H1 (cell line): Measurements from ENCODE around the gene SUSD5. TPM values are rescaled to one million over a fixed set of nuclear protein-coding genes. Genes with fewer than 3 reads are reported as not detected.

ENCODE experiments used
- CTCF ChIA-PET: fragments of 300-600 bp; sonication (Branson Sonifier 250); formaldehyde crosslinking; loops from one replicate; lab custom pipeline; 2021; ENCODE audit not compliant: partially characterized antibody; lab: Charles Lee
- POLR2A ChIA-PET: fragments of 300-600 bp; sonication (Branson Sonifier 250); formaldehyde crosslinking; loops from one replicate; lab custom pipeline; 2021; ENCODE audit warnings: inconsistent platforms; ENCODE audit not compliant: partially characterized antibody; lab: Charles Lee
- DNase-seq, 2 experiments: peaks; one replicate each; pipeline versions ENCODE4 v3.0.0 to v3.0.0-alpha.2; 2010 to 2022; ENCODE audit warnings: low spot score in 2 of 2, low read depth in 1 of 2, mixed read lengths in 1 of 2
- FAIRE-seq: peaks from 2 replicates; lab custom pipeline; 2011; peaks lifted over from hg19 to GRCh38; lab: Jason Lieb, UNC
- H2AFZ ChIP-seq: 2 replicates; pipeline ENCODE4 v1.8.1; 2012; ENCODE audit warnings: low read length, inconsistent platforms
- H2AK5ac ChIP-seq: 2 replicates; pipeline ENCODE4 v1.6.1; 2013; ENCODE audit warnings: low read depth, low read length
- H2BK120ac ChIP-seq: replicated peaks from 2 replicates; pipeline ENCODE3; 2013; ENCODE audit warnings: low read depth, low read length, inconsistent platforms
- H2BK12ac ChIP-seq: 2 replicates; pipeline ENCODE4 v1.6.1; 2013; ENCODE audit warnings: low read depth, low read length
- H2BK15ac ChIP-seq: 2 replicates; pipeline ENCODE4 v1.6.1; 2013; ENCODE audit warnings: low read length
- H2BK20ac ChIP-seq: 2 replicates; pipeline ENCODE4 v1.6.1; 2013; ENCODE audit warnings: low read length
- H2BK5ac ChIP-seq: 2 replicates; pipeline ENCODE4 v1.6.1; 2013; ENCODE audit warnings: low read depth, low read length
- H3K14ac ChIP-seq: 2 replicates; pipeline ENCODE4 v1.6.1; 2013; ENCODE audit warnings: inconsistent platforms; ENCODE audit not compliant: insufficient read length
- H3K18ac ChIP-seq: 2 replicates; pipeline ENCODE4 v1.6.1; 2013; ENCODE audit warnings: low read length; ENCODE audit errors: extremely low read depth
- H3K23ac ChIP-seq: 2 replicates; pipeline ENCODE4 v1.6.1; 2013; ENCODE audit warnings: inconsistent platforms; ENCODE audit not compliant: insufficient read length
- H3K23me2 ChIP-seq: 2 replicates; pipeline ENCODE4 v1.6.1; 2013; ENCODE audit warnings: low read depth, low read length
- H3K27ac ChIP-seq: 2 replicates; pipeline ENCODE4 v1.6.1; 2011; ENCODE audit warnings: low read depth, low read length, inconsistent platforms
- H3K27me3 ChIP-seq, 4 experiments: replicated peaks in 1 of 4; 1 replicate in 1 of 4; 2 replicates in 3 of 4; pipeline versions ENCODE4 v1.6.1 to v1.8.1; 2011 to 2013; ENCODE audit warnings: low read length in 3 of 4, mild to moderate bottlenecking in 3 of 4, inconsistent platforms in 2 of 4, mixed read lengths in 2 of 4, moderate library complexity in 1 of 4; ENCODE audit not compliant: control insufficient read depth in 3 of 4, insufficient read depth in 3 of 4; ENCODE audit errors: extremely low read depth in 1 of 4
- H3K36me3 ChIP-seq, 4 experiments: 2 replicates each; pipeline versions ENCODE4 v1.6.1 to v1.8.1; 2011 to 2013; ENCODE audit warnings: mild to moderate bottlenecking in 4 of 4, low read length in 3 of 4, moderate library complexity in 2 of 4, control low read depth in 1 of 4, inconsistent platforms in 1 of 4; ENCODE audit not compliant: insufficient read depth in 4 of 4, control insufficient read depth in 2 of 4
- H3K4ac ChIP-seq: replicated peaks from 2 replicates; pipeline ENCODE3; 2013; ENCODE audit warnings: low read length, low read depth, mixed read lengths, inconsistent platforms; ENCODE audit not compliant: insufficient read length
- H3K4me1 ChIP-seq, 4 experiments: replicated peaks in 1 of 4; 1 replicate in 1 of 4; 2 replicates in 3 of 4; pipeline versions ENCODE4 v1.6.1 to v1.8.1; 2011 to 2013; ENCODE audit warnings: low read length in 3 of 4, inconsistent platforms in 2 of 4, mixed read lengths in 1 of 4; ENCODE audit not compliant: insufficient read depth in 4 of 4, control insufficient read depth in 3 of 4
- H3K4me2 ChIP-seq, 2 experiments: 2 replicates each; pipeline versions ENCODE4 v1.6.1 to v1.8.1; 2011 to 2013; ENCODE audit warnings: low read depth in 2 of 2, low read length in 2 of 2, control low read depth in 1 of 2, inconsistent platforms in 1 of 2, mild to moderate bottlenecking in 1 of 2; ENCODE audit not compliant: insufficient read depth in 1 of 2
- H3K4me3 ChIP-seq, 4 experiments: fragments of 200-600, 300-600 bp in 1 of 4; sonication (generic), shearing (Covaris generic), sonication (Bioruptor Twin) in 1 of 4; 2 replicates each; pipeline versions ENCODE4 v1.5.1 to v1.8.1; 2011 to 2016; ENCODE audit warnings: low read length in 4 of 4, low read depth in 3 of 4, control low read depth in 2 of 4, inconsistent platforms in 2 of 4, mild to moderate bottlenecking in 2 of 4, mixed read lengths in 1 of 4, moderate library complexity in 1 of 4; ENCODE audit not compliant: insufficient read depth in 2 of 4; ENCODE audit errors: extremely low read depth in 1 of 4
- H3K56ac ChIP-seq: replicated peaks from 2 replicates; pipeline ENCODE3; 2013; ENCODE audit warnings: low read depth, mild to moderate bottlenecking, mixed read lengths, low read length, inconsistent platforms; ENCODE audit not compliant: insufficient read length
- H3K79me1 ChIP-seq: 2 replicates; pipeline ENCODE4 v1.6.1; 2013; ENCODE audit warnings: low read depth, low read length, control low read depth
- H3K79me2 ChIP-seq, 2 experiments: 2 replicates each; pipeline versions ENCODE4 v1.6.1 to v1.8.1; 2012 to 2013; ENCODE audit warnings: low read length in 2 of 2, mild to moderate bottlenecking in 2 of 2, inconsistent platforms in 1 of 2; ENCODE audit not compliant: insufficient read depth in 2 of 2, control insufficient read depth in 1 of 2
- H3K9ac ChIP-seq, 4 experiments: replicated peaks in 1 of 4; 1 replicate in 1 of 4; 2 replicates in 3 of 4; pipeline versions ENCODE4 v1.6.1 to v1.8.1; 2011 to 2013; ENCODE audit warnings: low read depth in 3 of 4, low read length in 3 of 4, control low read depth in 2 of 4, mild to moderate bottlenecking in 2 of 4, moderate library complexity in 2 of 4, inconsistent platforms in 1 of 4; ENCODE audit errors: extremely low read depth in 1 of 4
- H3K9me3 ChIP-seq, 2 experiments: 2 replicates each; pipeline versions ENCODE4 v1.6.1 to v1.8.1; 2012 to 2013; ENCODE audit warnings: mild to moderate bottlenecking in 2 of 2, moderate library complexity in 2 of 2, control low read depth in 1 of 2, inconsistent platforms in 1 of 2, low read depth in 1 of 2, low read length in 1 of 2, mixed read lengths in 1 of 2; ENCODE audit not compliant: insufficient read depth in 2 of 2
- H4K20me1 ChIP-seq, 2 experiments: replicated peaks in 1 of 2; 2 replicates each; pipeline versions ENCODE3 to v1.8.1; 2011 to 2013; ENCODE audit warnings: inconsistent platforms in 2 of 2, low read length in 2 of 2, mild to moderate bottlenecking in 1 of 2; ENCODE audit not compliant: insufficient read depth in 2 of 2, control insufficient read depth in 1 of 2
- H4K5ac ChIP-seq: 2 replicates; pipeline ENCODE4 v1.6.1; 2013; ENCODE audit warnings: low read length, low read depth, mixed read lengths, inconsistent platforms; ENCODE audit not compliant: insufficient read length
- H4K8ac ChIP-seq: 2 replicates; pipeline ENCODE4 v1.8.0; 2013; ENCODE audit warnings: mild to moderate bottlenecking, moderate library complexity, low read length, inconsistent platforms; ENCODE audit not compliant: insufficient read depth; ENCODE audit errors: extremely low read depth
- H4K91ac ChIP-seq: replicated peaks from 2 replicates; pipeline ENCODE3; 2013; ENCODE audit warnings: low read length, mixed read lengths, inconsistent platforms; ENCODE audit not compliant: insufficient read length
- HDAC6 ChIP-seq: IDR thresholded peaks from one replicate; pipeline ENCODE4 v1.7.1; 2012; ENCODE audit warnings: low read depth, mild to moderate bottlenecking, inconsistent platforms, low read length, moderate library complexity
- NANOG ChIP-seq: IDR thresholded peaks from 2 replicates; pipeline ENCODE4 v1.6.1; 2011; ENCODE audit warnings: low read length, low read depth, mild to moderate bottlenecking, inconsistent platforms; ENCODE audit not compliant: insufficient read depth, poor library complexity, severe bottlenecking
- POLR2A ChIP-seq, 2 experiments: IDR thresholded peaks; 1 replicate in 1 of 2; 2 replicates in 1 of 2; pipeline ENCODE4 v1.6.1; 2011; ENCODE audit warnings: low read depth in 2 of 2, low read length in 2 of 2, mild to moderate bottlenecking in 2 of 2; ENCODE audit errors: control extremely low read depth in 1 of 2
- SIN3A ChIP-seq, 2 experiments: IDR thresholded peaks in 1 of 2; conservative IDR thresholded peaks in 1 of 2; 2 replicates each; pipeline ENCODE4 v1.6.1; 2011 to 2012; ENCODE audit warnings: low read length in 2 of 2, improper control_type of control experiment in 1 of 2, low read depth in 1 of 2, mild to moderate bottlenecking in 1 of 2
- SIRT6 ChIP-seq: IDR thresholded peaks from one replicate; pipeline ENCODE4 v1.7.1; 2012; ENCODE audit warnings: low read length, inconsistent platforms
- TAF1 ChIP-seq: IDR thresholded peaks from 2 replicates; pipeline ENCODE4 v1.6.1; 2011; ENCODE audit warnings: mild to moderate bottlenecking, low read depth, low read length
- TAF7 ChIP-seq: optimal IDR thresholded peaks from 2 replicates; pipeline ENCODE3; 2011; ENCODE audit warnings: low read depth, mild to moderate bottlenecking, inconsistent platforms, low read length, moderate library complexity, borderline replicate concordance
- WGBS, 2 experiments: shearing (Covaris generic) in 1 of 2; methylation state at CpG; one replicate each; pipeline versions ENCODE4 v1.1.6 to v1.1.7; 2013 to 2015; ENCODE audit warnings: low lambda C conversion rate in 2 of 2, mixed read lengths in 2 of 2, inconsistent platforms in 1 of 2, low coverage in 1 of 2, missing lambda C conversion rate in 1 of 2; ENCODE audit not compliant: insufficient replicate concordance in 2 of 2, insufficient coverage in 1 of 2, insufficient read length in 1 of 2; ENCODE audit errors: extremely low coverage in 1 of 2, missing lambda C conversion rate in 1 of 2; 5-methylcytosine and 5-hydroxymethylcytosine counted together
- long read RNA-seq, 2 experiments: library from RNA in 1 of 2; library from capped mRNA in 1 of 2; stranded (forward); transcript quantifications; one replicate each; pipeline ENCODE4 v2.0.0, GENCODE V29; 2021; ENCODE audit warnings: inconsistent platforms in 1 of 2
- polyA minus RNA-seq, 3 experiments: library from RNA; depleted of rRNA, polyadenylated mRNA; stranded (reverse); fragments of >200 nt; gene quantifications; 1 replicate in 2 of 3; 2 replicates in 1 of 3; pipeline ENCODE4 v1.2.3, GENCODE V29; 2011
- polyA plus RNA-seq, 7 experiments: library from polyadenylated mRNA; depleted of rRNA in 3 of 7; stranded (reverse) in 5 of 7; unstranded in 2 of 7; fragments of >200 nt in 5 of 7; fragments of 200-250 nt in 2 of 7; gene quantifications; 1 replicate in 5 of 7; 2 replicates in 1 of 7; 4 replicates in 1 of 7; pipeline versions ENCODE4 v1.2.1 to v1.2.3, GENCODE V29; 2011 to 2013; ENCODE audit warnings: missing spikeins in 2 of 7, mixed read lengths in 2 of 7
- total RNA-seq: library from RNA; stranded (reverse); fragmentation: NEBNext Ultra II Directional; extraction: Animal tissue kit (Norgen Biotek cat#: 25700); gene quantifications from 2 replicates; pipeline ENCODE4 v1.2.1, GENCODE V29; 2021
- TF ChIP-seq, protein P1 (sequence below): IDR thresholded peaks from 2 replicates; pipeline ENCODE4 v1.6.1; 2011; ENCODE audit warnings: low read length, improper control_type of control experiment

SUSD5 gene
- total RNA-seq (3.3 and 3.9 TPM in 2 replicates), polyA plus RNA-seq (2011; rRNA removed) (0.92 and 1.5 TPM in 2 replicates), polyA minus RNA-seq (2011; rRNA and poly(A)+ RNA removed) (1.8 and 2.1 TPM in 2 replicates)
- polyA plus RNA-seq (2011; cell fraction: cytosol; rRNA removed) = 1.0 TPM
- polyA plus RNA-seq (2011; cell fraction: nucleus; rRNA removed) = 1.1 TPM
- 2.2 to 3.1 TPM (median 2.3 TPM) in 4 replicates for polyA plus RNA-seq (2012, experiment 1 of 2)
- 0.72 TPM for polyA plus RNA-seq (2012, experiment 2 of 2)
- polyA plus RNA-seq (2013, experiment 1 of 2) = 4.2 TPM
- 4.4 TPM for polyA plus RNA-seq (2013, experiment 2 of 2)
- polyA minus RNA-seq (2011; cell fraction: cytosol; rRNA and poly(A)+ RNA removed) = 2.5 TPM
- polyA minus RNA-seq (2011; cell fraction: nucleus; rRNA and poly(A)+ RNA removed) = 2.0 TPM
- long read RNA-seq, experiment 1, partial matches to known transcripts = 0 of 4 reads
- long read RNA-seq, experiment 1, other reads (novel, unspliced or antisense) = 4 of 4 reads
- long read RNA-seq, experiment 2 = 0 reads

DNA sequence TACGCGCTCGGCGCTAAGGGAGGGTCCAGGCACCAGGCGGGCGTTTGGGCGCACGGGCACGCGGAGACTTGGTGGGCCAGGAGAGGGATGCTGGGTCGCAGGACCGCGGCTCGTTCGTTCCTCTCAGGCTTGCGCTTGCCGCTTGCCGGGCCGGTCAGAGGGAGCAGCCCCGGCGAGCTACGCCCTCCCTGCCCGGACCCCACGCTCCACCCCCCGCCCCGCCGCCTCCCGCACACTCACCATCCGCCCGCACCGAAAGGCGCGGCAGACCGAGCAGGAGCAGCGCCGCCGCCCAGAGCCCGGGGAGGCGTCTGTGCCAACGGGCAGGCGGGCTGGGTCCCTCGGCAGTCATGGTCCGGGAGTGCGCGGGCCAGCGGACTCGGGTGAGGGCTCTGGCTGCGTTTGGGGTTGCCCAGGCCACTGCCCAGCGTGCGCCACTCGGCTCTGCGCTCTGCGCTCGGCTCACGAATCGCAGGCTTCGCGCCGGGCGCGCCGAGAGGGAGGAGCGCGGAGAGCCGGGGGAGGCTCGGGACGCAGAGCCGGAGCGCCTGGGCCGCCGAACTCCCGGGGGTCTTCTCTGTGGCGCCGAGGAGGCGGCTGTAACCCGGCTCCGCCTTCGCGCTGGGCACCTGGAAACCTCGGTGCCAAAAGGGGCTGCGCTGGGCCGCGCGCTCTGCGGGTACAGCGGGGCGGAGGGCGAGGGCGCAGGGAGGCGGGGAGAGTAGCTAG is at the start of gene SUSD5:
Gene SUSD5, minus strand, starts transcription at position 365 of the 729 bp plus-strand sequence. Its CDS starts 13 bp downstream, at position 352.
- Histone ChIP-seq H3K79me2 (no peaks in the 10 kb centered on the region), H2BK20ac (no peak within 1 kb of the TSS), H3K27me3 (peaks cover 13 to 48% (median 29%) of the 10 kb centered on the region in 4 experiments), H3K9ac (peak within 1 kb of the TSS in 1 of 4 experiments; percentile 57; a peak in 1 of 7 replicates), H4K5ac (no peak within 1 kb of the TSS), H2BK5ac (no peak within 1 kb of the TSS), H3K4ac (no peak within 1 kb of the TSS), H4K91ac (no peak within 1 kb of the TSS), H2AK5ac (no peak within 1 kb of the TSS), H2BK120ac (no peak within 1 kb of the TSS), H4K20me1 (no peaks in the 10 kb centered on the region), H3K56ac (no peak within 1 kb of the TSS), H3K14ac (no peak within 1 kb of the TSS), H3K4me1 (peaks cover 0 to 5% (median 1%) of the 10 kb centered on the region in 4 experiments; a peak in 3 of 7 replicates), H2AFZ (peak within 1 kb of the TSS; percentile 87), H2BK12ac (no peak within 1 kb of the TSS), H3K4me3 (peak within 1 kb of the TSS; percentile 43 to 67 (median 56)), H2BK15ac (no peak within 1 kb of the TSS), H3K79me1 (no peaks in the 10 kb centered on the region), H3K27ac (no peak within 1 kb of the TSS), H3K23me2 (peaks cover 7% of the 10 kb centered on the region; the same call in 1 of the 2 replicates), H4K8ac (no peak within 1 kb of the TSS), H3K4me2 (peak within 1 kb of the TSS; percentile 67 to 80), H3K36me3 (no peaks in the 10 kb centered on the region), H3K18ac (no peak within 1 kb of the TSS), H3K23ac (no peak within 1 kb of the TSS), H3K9me3 (no peaks in the 10 kb centered on the region)
- no peak for FAIRE-seq
- peak; percentile 15 to 80 for DNase-seq
- ChIA-PET CTCF (interaction anchor here (2.0 to 2.2 kb wide), 2 partner anchors 87 to 154 kb away, joined by 8 to 10 read pairs; no protein-coding TSS in a partner anchor), POLR2A (interaction anchor here (0.6 to 1.6 kb wide), 2 partner anchors 123 to 455 kb away, joined by 3 read pairs; no protein-coding TSS in a partner anchor)
- 1% methylated on average over 49 of the region's 90 CpGs; no CpG with 5 or more reads in 1 of the 2 experiments for WGBS, 2 experiments
- TF ChIP-seq TAF7 (peak; percentile 47), TAF1 (peak; percentile 38; the same call in 1 of the 2 replicates), SIN3A (conservative IDR thresholded peaks at IDR 0.05 in 1 of 2, IDR thresholded peaks at IDR 0.05 in 1 of 2; ENCODE audit: low read depth in 1 of 2, low read length in 2 of 2) (no peak), SIRT6 (no peak), POLR2A (IDR thresholded peaks at IDR 0.05; ENCODE audit: control extremely low read depth in 1 of 2, low read depth in 2 of 2, low read length in 2 of 2) (no peak), NANOG (no peak), HDAC6 (no peak)
- TF ChIP-seq, protein P1, sequence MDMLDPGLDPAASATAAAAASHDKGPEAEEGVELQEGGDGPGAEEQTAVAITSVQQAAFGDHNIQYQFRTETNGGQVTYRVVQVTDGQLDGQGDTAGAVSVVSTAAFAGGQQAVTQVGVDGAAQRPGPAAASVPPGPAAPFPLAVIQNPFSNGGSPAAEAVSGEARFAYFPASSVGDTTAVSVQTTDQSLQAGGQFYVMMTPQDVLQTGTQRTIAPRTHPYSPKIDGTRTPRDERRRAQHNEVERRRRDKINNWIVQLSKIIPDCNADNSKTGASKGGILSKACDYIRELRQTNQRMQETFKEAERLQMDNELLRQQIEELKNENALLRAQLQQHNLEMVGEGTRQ = no peak
